ENCODE measurements around the gene INPP5K.
A peak's percentile ranks its signal among the peaks of the same experiment; 100 is the strongest.

Gene INPP5K

DNA sequence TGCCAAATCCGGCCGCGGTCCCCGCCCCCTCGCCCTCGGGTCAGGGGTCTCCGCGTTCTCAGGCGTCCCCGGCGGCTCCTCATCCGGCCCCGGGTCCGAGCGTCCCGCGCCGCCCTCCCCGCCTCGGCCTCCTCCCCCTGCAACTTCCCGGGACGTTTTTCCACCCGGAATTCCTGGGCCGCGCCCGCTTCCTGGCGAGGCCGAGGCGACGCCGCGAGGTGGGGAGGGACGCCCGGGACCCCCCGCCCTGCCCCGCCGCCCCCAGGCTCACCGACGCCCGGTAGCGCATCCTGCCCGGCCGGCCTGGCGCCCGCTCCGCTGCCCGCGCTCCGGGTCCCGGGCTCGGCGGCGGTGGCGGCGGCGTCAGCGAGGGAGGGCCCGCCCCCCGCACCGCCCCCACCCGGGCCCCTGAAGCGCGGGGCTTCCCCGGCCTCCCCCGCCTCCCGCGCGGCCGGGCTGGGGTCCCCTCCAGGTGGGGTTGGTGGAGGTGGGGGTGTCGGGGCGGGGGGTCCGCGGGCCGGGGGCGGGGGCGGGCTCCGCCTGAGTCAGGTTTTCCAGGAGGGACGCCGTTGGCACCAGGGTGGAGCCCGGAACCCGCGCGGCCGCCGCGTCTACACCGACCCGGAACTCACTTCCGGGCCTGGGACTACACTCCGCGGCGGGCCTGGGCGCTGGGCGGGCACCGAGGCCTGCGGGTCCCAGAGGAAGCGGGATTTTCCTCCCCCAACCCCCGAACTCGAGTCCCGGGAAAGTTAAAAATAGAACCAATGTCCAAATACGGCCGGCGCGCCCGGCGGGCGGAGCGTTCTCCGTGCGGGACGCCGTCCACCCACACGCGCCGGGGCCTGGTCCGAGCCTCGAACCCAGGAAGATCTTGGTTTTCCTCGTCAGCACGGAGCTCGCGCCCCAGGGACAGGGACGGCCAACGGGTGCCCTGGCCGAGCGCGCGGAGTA is 30.7 kb downstream of the INPP5K start:
- peak overlapping the region; percentile 58 for H3K4me3 ChIP-seq (ENCODE audit: control insufficient read depth, low read depth, low read length)
- TF ChIP-seq, protein P1, sequence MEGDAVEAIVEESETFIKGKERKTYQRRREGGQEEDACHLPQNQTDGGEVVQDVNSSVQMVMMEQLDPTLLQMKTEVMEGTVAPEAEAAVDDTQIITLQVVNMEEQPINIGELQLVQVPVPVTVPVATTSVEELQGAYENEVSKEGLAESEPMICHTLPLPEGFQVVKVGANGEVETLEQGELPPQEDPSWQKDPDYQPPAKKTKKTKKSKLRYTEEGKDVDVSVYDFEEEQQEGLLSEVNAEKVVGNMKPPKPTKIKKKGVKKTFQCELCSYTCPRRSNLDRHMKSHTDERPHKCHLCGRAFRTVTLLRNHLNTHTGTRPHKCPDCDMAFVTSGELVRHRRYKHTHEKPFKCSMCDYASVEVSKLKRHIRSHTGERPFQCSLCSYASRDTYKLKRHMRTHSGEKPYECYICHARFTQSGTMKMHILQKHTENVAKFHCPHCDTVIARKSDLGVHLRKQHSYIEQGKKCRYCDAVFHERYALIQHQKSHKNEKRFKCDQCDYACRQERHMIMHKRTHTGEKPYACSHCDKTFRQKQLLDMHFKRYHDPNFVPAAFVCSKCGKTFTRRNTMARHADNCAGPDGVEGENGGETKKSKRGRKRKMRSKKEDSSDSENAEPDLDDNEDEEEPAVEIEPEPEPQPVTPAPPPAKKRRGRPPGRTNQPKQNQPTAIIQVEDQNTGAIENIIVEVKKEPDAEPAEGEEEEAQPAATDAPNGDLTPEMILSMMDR (IDR thresholded peaks at IDR 0.05; ENCODE audit: control insufficient read depth, insufficient read depth, low read depth, low read length, missing control alignments), result no peak
- no peak for DNase-seq (ENCODE audit: low read depth)

DNA sequence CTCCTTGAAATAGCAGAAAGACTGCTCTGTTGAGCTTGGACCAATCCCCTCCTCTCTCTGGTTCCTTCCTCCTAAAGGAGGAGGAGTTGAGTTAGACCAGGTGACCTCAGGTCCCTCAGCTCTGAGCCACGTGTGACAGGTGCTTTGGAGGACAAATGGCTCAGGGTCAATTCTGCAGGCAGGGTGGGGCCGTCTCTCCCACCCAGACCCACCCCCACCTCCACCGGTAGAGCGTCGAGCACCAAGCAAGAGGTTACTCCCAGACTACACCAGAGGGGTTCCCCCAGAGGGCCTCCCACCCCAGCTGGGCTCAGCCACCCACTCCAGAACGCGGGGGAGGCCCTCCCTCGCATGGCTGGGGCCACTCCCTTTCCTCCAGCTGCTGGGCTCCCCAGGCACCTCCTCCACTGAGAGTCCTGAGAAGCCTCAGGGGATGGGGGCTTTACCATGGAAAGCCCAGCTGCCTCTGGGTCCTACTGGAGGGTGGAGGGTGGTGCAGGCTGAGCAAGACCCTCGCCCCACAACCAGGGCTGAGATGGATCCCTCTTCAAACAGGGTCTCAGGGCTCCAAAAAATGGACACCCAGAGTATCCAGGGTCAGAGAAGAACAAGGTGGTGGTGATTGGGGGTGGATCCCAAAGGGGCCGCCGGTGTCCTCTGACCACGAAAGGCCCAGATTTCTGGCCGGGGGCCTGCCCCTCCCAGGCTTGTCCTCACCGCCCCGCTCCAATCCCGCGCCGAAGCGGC is 31.6 kb downstream of the INPP5K start:
- peak overlapping the region; percentile 58 for H3K4me3 ChIP-seq (ENCODE audit: control insufficient read depth, low read depth, low read length)
- TF ChIP-seq, protein P1 (IDR thresholded peaks at IDR 0.05; ENCODE audit: control insufficient read depth, insufficient read depth, low read depth, low read length, missing control alignments), result peak; percentile 17
- DNase-seq (ENCODE audit: low read depth), result no peak

DNA sequence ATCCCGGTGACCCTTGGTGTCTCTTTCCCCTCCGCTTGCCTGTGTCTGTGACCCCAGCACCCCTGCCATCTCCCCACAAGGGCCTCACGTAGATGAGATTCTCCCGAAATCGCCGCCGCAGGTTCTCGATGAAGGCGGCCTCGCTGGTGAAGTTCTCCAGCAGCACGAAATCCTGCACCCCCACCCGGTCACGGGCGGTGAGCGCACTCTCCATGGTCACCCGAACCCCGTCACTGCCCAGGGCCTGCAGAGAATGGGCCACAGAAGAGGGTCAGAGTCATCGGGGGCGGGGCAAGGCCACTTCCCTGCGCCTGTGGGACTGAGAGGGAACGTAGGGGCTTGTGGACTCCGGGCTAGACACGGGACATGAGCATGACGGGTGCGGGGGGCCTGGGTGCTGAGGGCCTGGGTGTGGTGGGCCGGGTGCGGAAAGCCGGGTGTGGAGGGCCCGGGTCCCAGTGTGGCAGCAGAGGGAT is 32.3 kb downstream of the INPP5K start:
- no peak for DNase-seq (ENCODE audit: low read depth)
- TF ChIP-seq, protein P1 (IDR thresholded peaks at IDR 0.05; ENCODE audit: control insufficient read depth, insufficient read depth, low read depth, low read length, missing control alignments), result no peak
- no peak overlapping the region; the same call in 1 of the 2 replicates for H3K4me3 ChIP-seq (ENCODE audit: control insufficient read depth, low read depth, low read length)

DNA sequence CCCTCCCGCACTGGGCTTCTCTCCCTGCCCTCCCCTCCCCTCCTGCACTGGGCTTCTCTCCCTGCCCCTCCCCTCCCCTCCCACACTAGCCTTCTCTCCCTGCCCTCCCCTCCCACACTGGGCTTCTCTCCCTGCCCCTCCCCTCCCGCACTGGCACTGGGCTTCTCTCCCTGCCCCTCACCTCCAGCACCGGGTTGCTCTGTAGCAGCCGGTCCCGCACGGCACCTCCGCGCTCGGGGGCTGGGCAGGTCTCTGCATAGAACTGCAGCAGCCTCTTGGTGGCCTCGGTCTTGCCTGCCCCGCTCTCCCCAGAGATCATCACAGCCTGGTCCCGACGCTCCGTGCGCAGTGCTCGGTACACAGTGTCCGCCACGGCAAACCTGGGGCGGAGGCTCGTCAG is 33.7 kb downstream of the INPP5K start:
- DNase-seq (ENCODE audit: low read depth), result no peak
- H3K4me3 ChIP-seq (ENCODE audit: control insufficient read depth, low read depth, low read length), result no peak overlapping the region
- TF ChIP-seq, protein P1 (IDR thresholded peaks at IDR 0.05; ENCODE audit: control insufficient read depth, insufficient read depth, low read depth, low read length, missing control alignments), result no peak

DNA sequence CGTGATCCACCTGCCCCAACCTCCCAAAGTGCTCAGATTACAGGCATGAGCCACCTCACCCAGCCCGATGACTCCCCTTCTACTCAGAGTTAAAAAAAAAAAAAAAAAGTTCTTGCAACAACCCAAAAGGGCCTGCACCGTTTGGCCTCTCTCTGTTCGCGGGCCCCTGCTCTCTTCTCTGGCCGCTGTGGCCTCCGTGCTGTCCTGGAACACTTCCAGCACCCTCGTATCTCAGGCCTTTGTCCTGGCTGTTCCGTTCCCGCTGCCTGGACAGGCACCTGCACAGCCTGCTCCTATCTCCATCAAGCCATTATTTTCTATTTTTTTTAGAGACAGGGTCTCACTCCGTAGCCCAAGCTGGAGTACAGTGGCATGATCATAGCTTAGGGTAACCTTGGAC is 34.7 kb downstream of the INPP5K start:
- DNase-seq (ENCODE audit: low read depth), result no peak
- TF ChIP-seq, protein P1 (IDR thresholded peaks at IDR 0.05; ENCODE audit: control insufficient read depth, insufficient read depth, low read depth, low read length, missing control alignments), result no peak
- no peak overlapping the region for H3K4me3 ChIP-seq (ENCODE audit: control insufficient read depth, low read depth, low read length)

DNA sequence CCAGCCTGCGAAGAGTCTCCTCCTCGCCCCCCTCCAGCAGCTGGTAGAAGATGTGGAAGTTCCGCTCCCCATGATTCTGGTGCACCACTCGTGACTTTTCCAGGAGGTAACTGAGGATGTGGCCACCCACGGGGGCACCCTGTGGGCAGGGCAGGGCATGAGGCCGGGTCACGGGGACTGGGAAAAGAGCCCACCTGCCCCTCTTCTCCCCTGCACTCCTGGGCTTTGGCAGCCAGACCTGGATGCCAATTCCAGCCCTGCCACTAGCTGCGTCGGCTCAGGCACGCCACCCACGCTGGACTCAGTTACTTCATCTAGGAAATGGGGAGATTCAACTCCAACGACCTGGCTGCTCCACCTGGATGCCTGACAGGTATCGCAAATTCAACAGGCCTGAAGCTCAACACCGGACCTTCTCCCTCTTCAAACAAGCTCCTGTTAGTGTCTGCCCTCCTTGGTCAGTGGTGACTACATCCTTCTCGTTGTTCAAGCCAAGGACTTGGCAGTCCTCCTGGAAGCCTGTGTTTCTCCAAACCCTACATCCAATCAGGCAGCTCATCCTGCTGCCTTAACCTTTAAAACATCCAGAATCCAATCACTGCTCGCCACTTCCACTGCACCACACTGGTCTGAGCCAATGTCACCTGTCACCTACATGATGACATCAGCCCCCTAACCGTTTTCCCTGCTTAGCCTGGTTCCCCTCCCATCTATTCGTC is 35.5 kb downstream of the INPP5K start:
- H3K4me3 ChIP-seq (ENCODE audit: control insufficient read depth, low read depth, low read length), result no peak overlapping the region
- TF ChIP-seq, protein P1 (IDR thresholded peaks at IDR 0.05; ENCODE audit: control insufficient read depth, insufficient read depth, low read depth, low read length, missing control alignments), result no peak
- no peak for DNase-seq (ENCODE audit: low read depth)
